Brain microvascular endothelial cell (primary cell): ENCODE results near the gene KRT74.

ENCODE experiments used
- DNase-seq: peaks from one replicate; pipeline ENCODE4 v3.0.0-alpha.2; 2020
- H3K27ac ChIP-seq: fragments of 250-450 bp; sonication (Bioruptor Pico); 2 replicates; pipeline ENCODE4 v1.5.1; 2020; ENCODE audit warnings: mild to moderate bottlenecking, moderate library complexity
- H3K27me3 ChIP-seq: fragments of 250-450 bp; sonication (Bioruptor Pico); replicated peaks from 2 replicates; pipeline ENCODE4 v1.5.1; 2020; ENCODE audit warnings: mild to moderate bottlenecking
- H3K36me3 ChIP-seq: fragments of 250-450 bp; sonication (Bioruptor Pico); replicated peaks from 2 replicates; pipeline ENCODE4 v1.5.1; 2020; ENCODE audit warnings: mild to moderate bottlenecking
- H3K4me3 ChIP-seq: 2 replicates; pipeline ENCODE4 v1.5.1; 2011; ENCODE audit warnings: low read depth, mild to moderate bottlenecking, control low read depth, low read length, moderate library complexity
- CTCF ChIP-seq: IDR thresholded peaks from 2 replicates; pipeline ENCODE4 v1.5.1; 2011; ENCODE audit warnings: low read depth, mild to moderate bottlenecking, moderate library complexity, low read length, control low read depth, inconsistent platforms; ENCODE audit errors: missing control alignments
- in situ Hi-C: cut with HindIII; loops from 2 replicates; pipeline ENCODE4 v1.10.0; 2017; ENCODE audit warnings: low sequenced_read_pairs, low pct_ligation_motif_present

KRT74 gene

GRCh38 chr12:52551216-52551865 is 22.3 kb downstream of the KRT74 start:
- Histone ChIP-seq H3K36me3 (no peaks in the 10 kb centered on the region), H3K4me3 (no peak overlapping the region), H3K27me3 (peaks cover 8% of the 10 kb centered on the region), H3K27ac (no peak overlapping the region)
- in situ Hi-C loops = no loop called here
- DNase-seq = no peak
- no peak for TF ChIP-seq CTCF

- TF ChIP-seq CTCF = no peak
- H3K27me3 ChIP-seq = peaks cover under 1% of the 10 kb centered on the region
- in situ Hi-C loops = no loop called here
Observed at GRCh38 chr12:52546126-52546525, 27.5 kb downstream of the KRT74 start.

GRCh38 chr12:52543985-52544883 is 29.4 kb downstream of the KRT74 start:
- in situ Hi-C loops = no loop called here
- no peak overlapping the region for H3K4me3 ChIP-seq
- no peak overlapping the region for H3K27ac ChIP-seq
- no peak for TF ChIP-seq CTCF
- DNase-seq = no peak
- no peaks in the 10 kb centered on the region for H3K27me3 ChIP-seq
- H3K36me3 ChIP-seq = no peaks in the 10 kb centered on the region

More at GRCh38 chr12:52546126-52546525, 27.5 kb downstream of the KRT74 start:
- Histone ChIP-seq H3K27ac (no peak overlapping the region), H3K36me3 (no peaks in the 10 kb centered on the region), H3K4me3 (no peak overlapping the region)
- DNase-seq = no peak

GRCh38 chr12:52542785-52543318 is 30.8 kb downstream of the KRT74 start:
- no peak overlapping the region for H3K4me3 ChIP-seq
- no peaks in the 10 kb centered on the region for H3K27me3 ChIP-seq
- DNase-seq = no peak
- TF ChIP-seq CTCF = no peak
- no peaks in the 10 kb centered on the region for H3K36me3 ChIP-seq
- in situ Hi-C loops = no loop called here
- no peak overlapping the region for H3K27ac ChIP-seq

GRCh38 chr12:52542157-52542556 is 31.5 kb downstream of the KRT74 start:
- no peaks in the 10 kb centered on the region for H3K27me3 ChIP-seq
- TF ChIP-seq CTCF = no peak
- no peak overlapping the region for H3K4me3 ChIP-seq
- DNase-seq = no peak
- in situ Hi-C loops = no loop called here
- H3K27ac ChIP-seq = no peak overlapping the region
- H3K36me3 ChIP-seq = no peaks in the 10 kb centered on the region
